B cell (primary cell): ENCODE data around the gene SLIT3.

Experiments
- EZH2 ChIP-seq: IDR thresholded peaks from 2 replicates; pipeline ENCODE4 v1.6.1; 2012; ENCODE audit warnings: borderline replicate concordance, low read depth, mild to moderate bottlenecking, moderate library complexity, low read length; ENCODE audit not compliant: insufficient read depth, poor library complexity, severe bottlenecking
- TF ChIP-seq, protein P1 (sequence below): fragments of 200-600 bp; IDR thresholded peaks from one replicate; pipeline ENCODE4 v1.8.0; 2022; ENCODE audit warnings: antibody characterized with exemption, mild to moderate bottlenecking

DNA sequence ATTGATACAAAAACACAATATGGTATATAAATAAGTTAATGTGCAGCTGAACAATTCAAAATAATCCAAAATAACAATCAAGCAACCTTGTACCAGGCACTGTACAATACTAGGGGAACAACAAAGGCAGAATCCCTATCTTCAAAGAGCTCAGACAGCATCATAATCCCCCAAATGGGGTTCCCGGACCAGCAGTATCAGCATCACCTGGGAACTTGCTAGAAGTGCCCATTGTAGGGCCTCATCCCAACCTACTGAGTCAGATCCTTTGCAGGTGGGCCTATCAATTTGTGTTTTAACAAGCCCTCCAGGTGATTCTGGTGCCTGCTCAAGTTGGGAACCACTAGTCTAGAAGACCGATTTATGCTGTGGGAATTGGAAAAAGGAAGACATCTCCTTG, 27.1 kb downstream of the SLIT3 start:
- no peak for TF ChIP-seq EZH2
- TF ChIP-seq, protein P1, sequence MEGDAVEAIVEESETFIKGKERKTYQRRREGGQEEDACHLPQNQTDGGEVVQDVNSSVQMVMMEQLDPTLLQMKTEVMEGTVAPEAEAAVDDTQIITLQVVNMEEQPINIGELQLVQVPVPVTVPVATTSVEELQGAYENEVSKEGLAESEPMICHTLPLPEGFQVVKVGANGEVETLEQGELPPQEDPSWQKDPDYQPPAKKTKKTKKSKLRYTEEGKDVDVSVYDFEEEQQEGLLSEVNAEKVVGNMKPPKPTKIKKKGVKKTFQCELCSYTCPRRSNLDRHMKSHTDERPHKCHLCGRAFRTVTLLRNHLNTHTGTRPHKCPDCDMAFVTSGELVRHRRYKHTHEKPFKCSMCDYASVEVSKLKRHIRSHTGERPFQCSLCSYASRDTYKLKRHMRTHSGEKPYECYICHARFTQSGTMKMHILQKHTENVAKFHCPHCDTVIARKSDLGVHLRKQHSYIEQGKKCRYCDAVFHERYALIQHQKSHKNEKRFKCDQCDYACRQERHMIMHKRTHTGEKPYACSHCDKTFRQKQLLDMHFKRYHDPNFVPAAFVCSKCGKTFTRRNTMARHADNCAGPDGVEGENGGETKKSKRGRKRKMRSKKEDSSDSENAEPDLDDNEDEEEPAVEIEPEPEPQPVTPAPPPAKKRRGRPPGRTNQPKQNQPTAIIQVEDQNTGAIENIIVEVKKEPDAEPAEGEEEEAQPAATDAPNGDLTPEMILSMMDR = no peak
